Endometrium (tissue), 2 donors: Measurements from ENCODE around the gene ARHGAP15.

Source experiments
- FAIRE-seq: peaks from 2 replicates; lab custom pipeline; 2012; peaks lifted over from hg19 to GRCh38; lab: Jason Lieb, UNC
- donor health status: control.
- donor health status: control.

ARHGAP15 gene

DNA sequence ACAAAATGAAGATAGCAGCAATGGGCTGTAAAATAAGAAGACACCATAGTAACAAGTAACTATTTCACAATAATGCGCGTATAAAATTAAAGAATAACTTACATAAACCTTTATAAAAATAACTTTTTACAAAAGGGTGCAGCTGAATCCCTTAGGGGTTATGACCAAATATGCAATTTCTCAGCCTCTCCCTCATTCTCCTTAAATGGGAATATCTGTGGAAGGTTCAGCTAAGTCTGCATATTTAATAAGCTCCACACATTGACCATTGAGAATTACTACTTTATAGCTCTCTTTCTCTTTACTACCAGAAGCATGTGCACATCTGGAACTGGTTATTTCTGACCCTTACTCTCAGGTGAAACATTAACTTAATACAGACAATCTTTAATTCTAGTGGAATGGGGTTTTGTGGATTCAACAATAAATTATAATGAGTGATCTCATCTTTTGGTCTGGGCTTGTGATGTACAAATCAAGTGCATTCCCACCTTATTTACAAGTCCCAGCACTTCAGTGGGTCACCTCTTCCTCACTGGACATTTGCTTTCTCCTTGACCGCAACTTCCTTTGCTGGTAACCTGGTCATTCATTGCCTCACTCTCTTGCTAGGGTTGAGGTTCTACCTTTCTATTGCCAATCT lies 15.7 kb downstream of the ARHGAP15 start:
- FAIRE-seq: no peak

DNA sequence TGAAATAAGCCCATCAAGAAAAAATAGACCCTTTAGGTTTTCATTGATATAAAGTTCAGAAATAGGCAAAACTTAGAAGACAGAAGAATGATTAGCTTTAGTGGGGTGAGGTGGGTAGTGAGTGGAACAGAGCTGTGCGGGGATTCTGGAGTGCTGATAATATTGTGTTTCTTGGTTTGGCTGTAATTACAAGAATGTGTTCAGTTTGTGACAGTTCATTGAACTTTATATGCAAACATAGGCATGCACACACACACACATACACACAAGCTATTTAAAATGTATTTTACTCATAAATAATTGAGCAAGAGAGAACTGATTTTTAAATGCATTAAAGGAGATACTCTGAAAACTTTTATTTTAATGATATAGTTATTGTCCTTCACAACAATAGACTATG lies 17.1 kb downstream of the ARHGAP15 start:
- no peak for FAIRE-seq

DNA sequence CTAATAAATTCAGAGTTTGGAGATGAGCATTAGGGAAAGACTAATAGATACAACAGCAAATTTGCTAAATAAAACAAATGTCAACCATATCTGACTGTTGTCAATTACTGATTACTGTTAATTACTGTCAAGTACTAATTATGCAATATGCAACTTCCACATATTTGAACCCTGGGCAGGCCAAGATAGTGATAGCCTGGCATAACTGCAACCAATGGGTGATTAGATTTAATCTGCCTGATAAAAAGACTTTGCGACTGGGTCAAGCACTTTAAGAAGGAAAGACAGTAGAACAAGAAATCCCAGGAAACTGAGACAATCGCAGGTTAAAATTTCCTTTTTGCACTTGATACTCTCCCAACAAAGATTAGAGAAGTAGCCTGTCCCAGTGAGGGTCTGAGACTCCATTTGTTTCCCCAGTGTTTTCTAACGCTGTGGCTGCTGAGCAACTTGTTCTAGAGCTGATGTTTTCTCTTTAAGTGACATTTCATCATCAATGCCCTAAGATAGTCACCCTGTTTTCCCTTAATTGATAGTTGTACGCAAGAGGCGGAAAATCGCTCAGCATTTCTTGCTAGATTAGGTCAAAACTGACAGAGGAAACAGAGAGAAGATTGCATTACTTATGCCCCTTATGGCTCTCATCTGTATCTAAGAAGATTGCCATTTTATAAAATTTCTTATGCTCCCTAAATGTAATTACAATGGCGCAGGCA lies 17.8 kb downstream of the ARHGAP15 start:
- FAIRE-seq: no peak

DNA sequence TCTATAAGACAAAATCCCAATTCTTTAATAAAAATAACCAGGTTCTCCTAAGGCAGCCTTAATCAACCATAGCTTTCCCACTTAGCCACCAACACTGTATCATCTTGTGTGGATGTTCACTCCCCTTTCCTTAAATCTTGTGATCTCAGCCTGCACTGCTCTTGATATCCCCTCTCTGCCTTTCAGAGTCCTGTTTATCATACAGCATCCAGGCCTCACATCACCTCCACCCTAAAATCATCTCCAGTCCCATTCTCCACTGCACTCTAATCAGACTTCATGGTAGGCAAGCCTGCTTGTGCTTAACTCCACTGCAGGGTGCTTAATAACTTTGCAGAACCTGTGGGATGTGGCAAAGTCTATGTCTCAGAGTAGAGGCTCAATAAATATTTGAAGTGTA lies 18.8 kb downstream of the ARHGAP15 start:
- no peak for FAIRE-seq

DNA sequence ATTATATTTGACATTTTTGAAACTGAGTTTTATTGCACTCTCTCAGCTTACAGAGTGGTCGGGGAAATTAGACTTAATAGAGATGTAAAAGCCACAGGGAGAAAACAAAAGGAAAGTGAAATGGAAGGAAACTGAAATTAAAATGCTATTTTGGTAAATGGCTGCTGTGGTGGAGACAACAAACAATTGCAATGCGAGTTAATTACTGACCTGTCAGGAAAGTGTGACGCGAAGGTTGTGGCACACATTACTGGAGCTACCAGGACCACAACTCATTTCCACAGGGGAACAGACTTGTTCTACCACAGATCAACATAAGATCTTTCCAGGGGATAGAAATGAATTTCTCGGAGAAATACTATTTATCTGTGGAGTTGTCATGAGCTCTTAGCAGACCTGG lies 19.5 kb downstream of the ARHGAP15 start:
- no peak for FAIRE-seq

DNA sequence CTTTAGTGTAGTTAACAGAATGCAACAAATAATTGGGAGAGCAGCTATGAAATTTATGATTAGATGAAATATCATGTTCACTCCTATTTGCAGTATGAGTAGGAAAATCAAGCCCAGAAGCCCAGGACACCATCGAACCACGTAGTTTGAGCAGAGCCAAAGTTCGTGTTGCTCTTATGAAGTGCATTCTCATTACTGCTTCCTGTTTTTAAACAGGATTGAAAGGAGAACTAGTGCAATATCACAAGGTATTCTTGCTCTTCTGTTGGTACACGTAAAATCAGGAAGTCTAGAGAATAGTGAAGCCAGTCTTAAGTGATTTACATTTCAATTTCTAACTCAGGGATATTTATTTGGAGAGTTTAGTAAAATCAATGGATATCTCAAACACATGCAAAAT lies 21.1 kb downstream of the ARHGAP15 start:
- FAIRE-seq: no peak

DNA sequence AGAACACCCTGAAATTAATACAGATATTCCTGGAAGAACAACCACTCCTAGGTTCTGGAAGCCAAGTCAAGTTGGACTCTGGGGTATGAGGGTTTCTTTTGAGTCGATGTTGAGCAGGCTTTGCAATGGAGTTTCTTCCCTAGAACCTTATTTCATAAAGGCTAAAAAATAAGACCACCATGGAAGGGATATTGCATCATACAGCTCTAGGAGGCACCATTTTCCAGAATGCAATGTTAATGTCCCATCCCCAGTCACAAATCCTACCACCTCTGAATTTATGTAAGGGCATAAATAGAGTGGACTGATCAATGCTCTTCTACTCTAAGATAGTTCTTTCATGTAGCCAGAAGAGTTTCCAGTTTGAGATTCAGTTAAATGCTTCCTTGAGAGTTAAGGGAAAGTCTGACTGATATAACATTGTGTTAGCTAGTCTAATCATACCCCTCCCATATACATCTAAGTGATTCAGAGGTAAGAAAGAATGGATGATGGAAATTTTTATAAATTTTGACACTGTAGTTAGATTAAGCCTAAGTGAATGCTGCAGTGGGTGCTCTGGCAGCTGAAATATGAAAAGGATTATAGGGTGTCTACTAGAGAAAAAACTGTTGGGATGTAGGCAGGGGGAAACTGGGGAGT lies 22.0 kb downstream of the ARHGAP15 start:
- no peak for FAIRE-seq

DNA sequence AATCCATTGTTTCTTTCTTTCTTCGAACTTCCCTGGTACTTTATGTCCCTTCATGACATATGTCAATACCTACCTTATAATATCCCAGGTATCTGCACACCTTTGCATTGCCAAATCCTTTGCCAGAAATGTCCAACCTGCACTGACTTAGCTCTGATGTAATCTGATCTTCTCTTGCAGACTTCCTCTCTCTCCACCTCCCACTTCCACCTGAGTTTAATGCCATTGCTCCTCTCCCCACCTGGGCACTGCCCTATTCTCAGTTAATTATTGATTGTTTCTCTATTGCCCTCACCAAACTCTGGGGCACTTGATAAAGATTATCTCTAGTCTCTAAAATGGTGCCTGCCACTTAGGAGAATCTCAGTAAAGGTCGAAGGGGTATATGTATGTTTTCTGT lies 23.0 kb downstream of the ARHGAP15 start:
- no peak for FAIRE-seq

DNA sequence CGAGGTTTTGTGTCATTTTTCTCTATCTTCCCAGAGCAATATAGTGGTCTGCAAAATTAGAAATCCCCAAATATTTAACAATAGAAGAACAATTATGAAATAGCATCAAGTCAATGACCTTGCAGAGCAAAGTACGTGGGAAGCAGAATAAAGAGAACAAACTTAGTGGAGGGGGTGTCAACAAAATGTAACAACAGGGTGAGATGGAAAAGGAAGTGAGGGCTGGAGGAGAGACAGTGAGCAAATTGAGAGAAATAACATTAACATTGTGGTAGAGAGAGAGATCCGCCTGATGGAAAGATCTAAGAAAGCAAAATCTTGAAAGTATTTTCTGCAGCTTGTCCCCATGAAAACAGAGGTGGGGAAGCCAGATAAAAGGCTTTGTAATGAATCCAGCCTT lies 23.4 kb downstream of the ARHGAP15 start:
- FAIRE-seq: no peak

DNA sequence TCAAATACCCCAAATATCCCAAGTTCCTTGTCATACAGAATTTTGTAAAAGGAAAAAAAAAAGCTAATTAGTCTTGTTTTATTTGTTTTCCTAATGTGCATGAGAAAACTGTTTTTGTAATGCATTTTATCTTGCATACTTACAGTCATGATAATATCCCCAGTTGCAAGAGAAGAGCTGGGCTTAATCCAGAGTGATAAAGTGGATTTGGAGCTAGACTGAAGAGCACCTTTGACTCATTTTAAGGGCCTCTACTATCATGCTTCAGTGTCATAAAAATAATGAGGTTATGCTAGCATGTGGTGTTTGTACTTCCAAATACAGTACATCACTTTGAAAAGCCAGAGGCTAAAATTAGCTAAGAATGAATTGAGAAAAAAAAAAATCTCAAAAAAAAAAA lies 26.4 kb downstream of the ARHGAP15 start:
- no peak for FAIRE-seq

DNA sequence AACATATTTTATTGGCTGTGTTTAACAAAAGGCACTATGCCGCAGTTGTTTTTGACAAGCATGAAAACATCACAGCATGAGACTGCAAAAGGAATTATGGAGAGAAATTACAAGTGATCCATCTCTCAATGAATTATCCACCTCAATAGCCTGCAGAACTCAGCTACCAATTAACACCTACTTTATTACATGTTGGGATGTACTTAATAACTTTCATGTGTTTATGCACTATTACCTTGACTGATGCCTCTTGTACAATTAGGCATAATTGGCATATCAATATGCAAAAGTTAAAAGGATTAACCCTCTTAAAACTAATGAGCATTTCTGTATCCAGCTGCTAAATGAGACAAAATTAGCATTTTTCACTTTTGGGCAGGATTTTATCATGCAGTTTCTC lies 27.8 kb downstream of the ARHGAP15 start:
- no peak for FAIRE-seq

DNA sequence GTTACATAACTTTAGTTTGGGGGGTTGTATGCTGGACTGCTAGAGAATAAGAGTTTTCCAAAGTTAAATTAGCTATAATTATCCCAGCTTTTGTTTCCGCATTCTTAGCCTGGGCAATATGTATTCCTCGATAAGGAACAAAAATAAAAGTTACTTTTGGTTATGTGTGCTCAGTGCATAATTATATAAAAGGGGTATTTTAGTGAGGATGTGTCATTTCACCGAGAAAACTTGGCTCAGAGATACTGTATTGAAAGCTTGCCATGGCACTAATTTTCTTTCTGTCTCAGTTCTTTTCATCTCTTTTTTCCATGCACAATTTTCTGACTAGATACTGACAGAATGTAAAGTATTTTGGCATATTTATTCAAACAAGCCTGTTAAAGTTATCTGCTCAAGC lies 28.2 kb downstream of the ARHGAP15 start:
- FAIRE-seq: no peak

DNA sequence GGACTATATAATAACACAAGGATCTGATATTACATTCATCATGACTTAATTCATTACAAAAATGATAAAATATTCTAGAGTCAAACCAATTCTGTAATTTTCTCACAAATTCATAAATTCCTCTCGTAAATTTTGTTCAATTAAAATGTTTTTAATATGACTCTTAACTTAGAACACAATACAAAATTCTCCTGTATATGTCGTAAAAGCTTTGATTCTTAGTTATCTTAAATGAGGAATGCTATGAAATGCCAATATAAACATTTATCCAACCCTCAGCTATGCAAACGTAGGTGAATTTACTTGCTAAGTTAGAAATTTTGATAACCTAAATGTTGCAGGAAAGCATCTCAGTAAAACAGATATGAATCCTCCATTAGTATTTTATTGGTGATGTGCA lies 28.9 kb downstream of the ARHGAP15 start:
- FAIRE-seq: no peak

DNA sequence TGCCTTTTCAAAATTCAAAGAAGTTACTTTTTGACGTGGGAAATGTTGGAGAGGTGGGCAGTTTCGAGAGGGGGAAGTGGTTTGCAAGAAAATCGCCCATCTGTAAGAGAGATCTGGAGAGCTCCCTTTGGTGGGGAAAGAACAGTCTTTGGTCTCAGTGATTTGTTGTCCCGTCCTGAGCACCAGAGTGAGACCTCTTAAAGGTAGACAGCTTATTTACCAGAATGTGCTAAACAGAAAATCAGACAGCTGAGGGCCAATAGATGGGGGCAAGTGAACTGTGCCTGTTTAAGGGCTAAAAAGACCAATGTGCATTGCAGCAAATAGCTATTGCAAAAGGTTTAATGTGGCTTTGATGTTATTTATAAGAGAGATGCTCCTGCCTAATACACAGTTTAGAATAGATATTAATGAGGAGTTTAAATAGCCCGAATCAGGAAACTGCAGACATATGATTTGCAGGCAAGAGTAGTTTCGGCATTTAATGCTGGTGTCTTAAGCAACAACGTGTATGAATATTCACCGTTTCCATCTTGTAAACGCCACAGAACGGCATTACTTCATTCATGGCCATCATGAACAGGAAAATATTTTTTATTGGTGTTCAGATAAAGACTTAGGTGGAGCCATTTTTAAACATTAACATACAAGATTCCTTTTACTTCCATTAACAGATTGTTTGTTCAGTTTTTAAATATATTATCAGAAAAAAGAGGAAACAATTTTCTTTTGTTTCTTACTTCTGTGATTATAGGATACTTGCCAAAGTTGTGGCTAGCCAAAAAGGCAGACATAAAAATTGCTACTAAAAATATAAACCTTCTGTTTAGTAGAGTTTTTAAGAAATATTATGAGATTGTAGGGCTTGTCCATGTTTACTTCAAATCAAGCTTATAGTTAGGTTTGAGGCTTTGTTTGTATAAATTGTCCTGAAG lies 29.6 kb downstream of the ARHGAP15 start:
- peak; percentile 70 for FAIRE-seq

DNA sequence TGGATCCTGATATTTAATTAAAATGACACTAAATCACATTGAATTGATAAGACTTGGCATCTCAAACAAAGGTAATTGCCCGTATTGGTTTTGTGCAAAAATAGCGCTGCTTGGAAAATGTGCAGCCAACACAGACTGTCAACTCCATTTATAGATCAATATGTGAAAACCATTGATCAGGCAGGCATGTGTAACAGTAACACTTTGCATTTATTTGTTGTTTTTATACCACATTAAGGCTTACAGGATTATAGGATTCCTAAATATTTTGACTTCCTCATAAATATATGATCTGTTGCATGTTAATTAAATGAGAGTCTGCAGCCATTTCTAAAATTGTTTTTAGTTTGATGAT lies 30.2 kb downstream of the ARHGAP15 start:
- no peak for FAIRE-seq

DNA sequence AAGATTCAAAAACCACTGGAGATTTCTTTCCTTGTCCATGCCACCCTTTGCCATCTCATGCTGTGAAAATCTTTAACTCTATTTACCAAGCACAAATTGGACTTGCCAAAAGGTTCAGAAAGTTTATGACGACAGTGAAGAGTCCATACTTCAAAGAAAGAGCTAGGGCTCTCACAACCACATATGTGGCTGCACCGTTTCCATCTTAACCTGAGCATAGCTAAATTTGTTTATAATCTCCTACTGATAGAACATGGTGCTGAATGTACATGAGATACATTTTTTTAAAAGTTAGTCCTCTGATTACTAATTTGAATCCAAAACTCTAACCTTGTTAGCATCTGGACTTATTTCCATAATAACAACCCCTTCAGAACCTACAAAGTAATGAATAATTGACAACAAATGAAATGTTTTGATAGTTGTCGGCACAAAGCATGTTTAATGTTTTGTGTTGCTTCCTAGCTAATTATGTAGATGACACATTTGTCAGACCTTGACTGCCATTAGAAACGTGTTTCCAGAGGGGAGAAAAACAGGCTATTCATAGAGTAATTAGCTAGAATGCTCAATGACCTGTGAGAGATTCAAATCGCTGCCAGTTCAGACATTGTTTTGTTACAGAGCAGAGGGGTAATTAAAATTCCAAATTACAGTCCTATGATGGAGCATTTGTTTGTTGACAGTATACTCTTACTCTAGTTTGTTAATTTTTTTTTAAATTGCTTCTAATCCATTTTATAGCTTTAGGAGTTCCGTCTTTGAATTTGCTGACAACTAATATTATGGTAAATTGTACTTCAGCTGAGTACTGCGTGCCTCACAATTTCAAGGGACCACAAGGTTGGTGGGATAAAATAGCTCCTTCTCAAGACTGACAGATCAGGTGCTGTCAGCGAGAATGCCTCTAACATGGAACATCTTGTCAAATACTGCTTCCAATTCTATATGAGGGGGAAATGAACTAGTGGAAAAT lies 31.8 kb downstream of the ARHGAP15 start:
- no peak for FAIRE-seq

DNA sequence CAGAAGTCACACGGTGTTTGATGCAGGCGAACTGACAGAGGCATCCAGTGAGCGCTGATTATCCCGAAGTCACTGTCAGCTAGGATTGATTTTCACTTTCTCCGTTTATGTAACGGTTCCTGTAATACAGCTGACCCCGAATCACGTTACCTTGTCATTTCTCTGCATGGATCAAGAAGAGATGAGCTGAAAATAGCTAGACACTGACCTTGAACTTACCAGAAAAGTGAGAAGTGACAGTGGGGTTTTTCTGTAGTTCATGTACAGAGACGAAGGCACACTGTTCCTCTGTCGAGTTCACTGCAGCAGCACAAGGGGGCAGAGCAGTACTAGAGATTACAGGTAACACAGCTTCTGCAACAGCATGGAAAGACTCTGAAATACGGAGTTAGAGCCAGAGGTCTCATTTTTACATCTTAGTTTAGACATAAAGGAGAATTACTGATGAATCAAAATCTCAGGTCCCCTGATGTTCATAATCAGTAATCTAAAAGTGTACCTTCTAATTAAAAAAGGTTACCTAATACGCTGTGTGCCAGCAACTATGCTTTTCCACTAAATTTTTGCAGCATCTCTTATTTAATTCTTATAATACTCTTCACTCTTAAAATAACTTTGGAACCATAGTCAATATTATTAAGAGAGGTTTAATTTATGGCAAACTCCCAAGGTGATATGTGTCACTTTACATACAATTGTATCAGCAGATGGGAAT lies 33.1 kb downstream of the ARHGAP15 start:
- FAIRE-seq: no peak

DNA sequence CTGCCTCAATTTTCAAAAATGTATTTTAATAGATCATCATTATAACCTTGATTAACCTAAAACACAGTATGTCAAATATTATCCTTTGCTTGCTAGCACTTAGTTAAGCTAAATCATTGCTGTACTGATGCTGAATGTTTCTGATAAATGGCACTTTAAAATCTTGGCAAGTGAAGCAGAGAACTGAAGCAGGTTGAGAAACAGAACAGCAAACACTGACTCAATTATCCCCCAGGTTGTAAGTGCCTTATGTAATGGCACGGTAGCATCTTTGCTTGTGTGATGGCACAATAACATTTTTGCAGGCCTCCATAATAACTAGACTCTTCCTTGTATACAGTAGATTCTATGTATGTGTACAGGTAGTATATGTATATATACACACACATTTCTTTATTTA lies 33.8 kb downstream of the ARHGAP15 start:
- no peak for FAIRE-seq

DNA sequence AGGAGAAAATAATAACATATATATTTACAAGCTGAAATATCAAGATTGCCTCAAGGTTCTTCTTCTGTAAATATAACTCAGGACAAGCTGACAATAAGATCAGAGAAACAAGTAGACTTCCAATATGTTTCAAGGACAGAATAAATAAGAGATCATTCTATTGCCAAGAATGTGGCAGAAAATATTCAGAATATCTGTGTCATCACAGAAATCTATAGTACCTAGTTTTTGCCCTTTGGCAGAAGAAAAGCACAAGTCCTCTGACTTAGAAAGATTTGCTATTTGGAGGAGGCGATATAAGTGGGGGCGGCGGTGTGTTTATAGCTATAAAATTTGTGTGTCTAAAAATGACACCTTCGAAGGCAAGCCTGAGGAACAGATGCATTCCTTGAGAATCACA lies 34.3 kb downstream of the ARHGAP15 start:
- no peak for FAIRE-seq

DNA sequence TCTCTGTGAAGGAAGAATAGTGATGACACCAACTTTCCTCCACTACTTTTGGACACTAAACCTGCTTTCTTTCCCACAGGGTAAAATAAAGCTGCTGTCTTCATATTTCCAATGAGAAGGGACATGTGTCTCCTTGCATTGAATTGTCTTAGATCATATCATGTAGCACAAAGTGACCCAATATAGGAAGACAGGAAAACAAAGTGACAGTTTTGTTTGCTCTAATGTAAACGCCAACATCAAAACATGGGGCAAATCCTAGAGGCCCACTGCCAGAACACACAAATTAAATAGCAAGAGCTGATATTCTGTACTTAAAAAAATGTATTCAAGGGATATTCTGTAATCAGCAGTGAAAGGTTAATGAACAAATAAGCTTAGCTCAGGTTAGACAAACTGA lies 36.1 kb downstream of the ARHGAP15 start:
- FAIRE-seq: no peak

DNA sequence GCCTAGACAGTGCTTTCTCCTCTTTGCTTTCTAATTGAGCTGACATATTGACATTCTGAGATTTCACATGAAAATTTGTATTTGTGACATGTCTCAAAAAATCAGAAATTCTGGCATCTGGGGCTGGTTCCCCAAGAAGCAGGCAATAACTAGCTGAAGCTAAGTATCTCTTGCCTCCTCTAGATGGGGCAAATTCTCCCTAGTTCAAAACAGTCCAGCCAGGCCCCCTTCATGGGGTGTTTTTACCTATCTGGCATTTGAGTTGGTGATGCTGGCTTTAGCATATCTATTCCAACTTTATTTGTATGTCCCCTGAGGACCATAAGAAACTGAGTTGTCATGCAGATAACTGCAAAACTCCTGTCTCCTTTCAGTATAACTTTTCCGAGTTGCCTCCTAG lies 39.9 kb downstream of the ARHGAP15 start:
- no peak for FAIRE-seq
